Measurements from ENCODE around the gene PEDS1.

- TF ChIP-seq POLR2A (IDR thresholded peaks at IDR 0.05), result peak in 1 of 2 donors; percentile 82
- no peak for TF ChIP-seq CTCF (IDR thresholded peaks at IDR 0.05)
Measured at GRCh38 chr20:50172347-50173013, 19.0 kb upstream of the PEDS1 start.
